H9 (cell line): ENCODE results near the gene ZNF444. TPM values are rescaled to one million over a fixed set of nuclear protein-coding genes. Genes with fewer than 3 reads are reported as not detected.

ENCODE experiments used
- DNase-seq: peaks from one replicate; pipeline ENCODE4 v3.0.0-alpha.2; 2017
- H2AFZ ChIP-seq: one replicate; pipeline ENCODE4 v1.6.1; 2013; ENCODE audit warnings: mild to moderate bottlenecking, low read length, control low read depth, moderate library complexity
- H2AK5ac ChIP-seq: 2 replicates; pipeline ENCODE4 v1.6.1; 2013; ENCODE audit warnings: low read length, control low read depth, mixed read lengths; ENCODE audit not compliant: insufficient read length
- H2BK120ac ChIP-seq: one replicate; pipeline ENCODE4 v1.6.1; 2013; ENCODE audit warnings: low read depth, mild to moderate bottlenecking, low read length, control low read depth, inconsistent platforms; ENCODE audit not compliant: poor library complexity, severe bottlenecking
- H2BK12ac ChIP-seq: 2 replicates; pipeline ENCODE4 v1.6.1; 2013; ENCODE audit warnings: low read length, control low read depth, mixed read lengths, low read depth; ENCODE audit not compliant: insufficient read length
- H2BK15ac ChIP-seq: 2 replicates; pipeline ENCODE4 v1.6.1; 2013; ENCODE audit warnings: low read depth, low read length, control low read depth
- H2BK20ac ChIP-seq: one replicate; pipeline ENCODE4 v1.6.1; 2013; ENCODE audit warnings: low read depth, mild to moderate bottlenecking, low read length, control low read depth, inconsistent platforms; ENCODE audit not compliant: poor library complexity, severe bottlenecking
- H2BK5ac ChIP-seq: 2 replicates; pipeline ENCODE4 v1.6.1; 2013; ENCODE audit warnings: low read length, control low read depth, mixed read lengths; ENCODE audit not compliant: insufficient read length
- H3K14ac ChIP-seq: 2 replicates; pipeline ENCODE4 v1.6.1; 2013; ENCODE audit warnings: low read length, control low read depth; ENCODE audit not compliant: insufficient read depth
- H3K18ac ChIP-seq: 2 replicates; pipeline ENCODE4 v1.6.1; 2013; ENCODE audit warnings: low read depth, mild to moderate bottlenecking, mixed read lengths, low read length, control low read depth; ENCODE audit not compliant: insufficient read length
- H3K23ac ChIP-seq: 2 replicates; pipeline ENCODE4 v1.6.1; 2013; ENCODE audit warnings: low read length, control low read depth, mixed read lengths, low read depth; ENCODE audit not compliant: insufficient read length
- H3K23me2 ChIP-seq: 2 replicates; pipeline ENCODE4 v1.6.1; 2013; ENCODE audit warnings: low read depth, mild to moderate bottlenecking, mixed read lengths, low read length, control low read depth; ENCODE audit not compliant: insufficient read length, poor library complexity, severe bottlenecking
- H3K27ac ChIP-seq: 2 replicates; pipeline ENCODE4 v1.5.1; 2013; ENCODE audit warnings: low read length, control low read depth, mixed read lengths, low read depth; ENCODE audit not compliant: insufficient read length
- H3K27me3 ChIP-seq: 2 replicates; pipeline ENCODE4 v1.6.1; 2013; ENCODE audit warnings: low read length, control low read depth, inconsistent platforms; ENCODE audit not compliant: insufficient read depth
- H3K4ac ChIP-seq: 2 replicates; pipeline ENCODE4 v1.6.1; 2013; ENCODE audit warnings: low read depth, mild to moderate bottlenecking, control low read depth, inconsistent platforms, low read length, moderate library complexity
- H3K4me1 ChIP-seq: 2 replicates; pipeline ENCODE4 v1.6.1; 2013; ENCODE audit warnings: low read length, control low read depth, inconsistent platforms; ENCODE audit not compliant: insufficient read depth
- H3K4me2 ChIP-seq: 2 replicates; pipeline ENCODE4 v1.6.1; 2013; ENCODE audit warnings: low read length, control low read depth, mixed read lengths; ENCODE audit not compliant: insufficient read length, insufficient read depth
- H3K56ac ChIP-seq: 2 replicates; pipeline ENCODE4 v1.6.1; 2013; ENCODE audit warnings: low read depth, mild to moderate bottlenecking, mixed read lengths, low read length, control low read depth; ENCODE audit not compliant: insufficient read length
- H3K79me1 ChIP-seq: 2 replicates; pipeline ENCODE4 v1.6.1; 2013; ENCODE audit warnings: low read depth, mild to moderate bottlenecking, moderate library complexity, low read length, control low read depth, inconsistent platforms; ENCODE audit not compliant: insufficient read depth, poor library complexity, severe bottlenecking
- H3K79me2 ChIP-seq: 2 replicates; pipeline ENCODE4 v1.6.1; 2013; ENCODE audit warnings: low read length, control low read depth, inconsistent platforms; ENCODE audit not compliant: insufficient read depth
- H3K9ac ChIP-seq: 2 replicates; pipeline ENCODE4 v1.6.1; 2013; ENCODE audit warnings: low read length, control low read depth, mixed read lengths; ENCODE audit not compliant: insufficient read length; ENCODE audit errors: extremely low read depth
- H3K9me3 ChIP-seq: one replicate; pipeline ENCODE4 v1.6.1; 2013; ENCODE audit warnings: low read depth, low read length, inconsistent platforms; ENCODE audit not compliant: control insufficient read depth
- H3T11ph ChIP-seq: one replicate; pipeline ENCODE4 v1.6.1; 2013; ENCODE audit warnings: mild to moderate bottlenecking, low read length, control low read depth, inconsistent platforms
- H4K20me1 ChIP-seq: one replicate; pipeline ENCODE4 v1.6.1; 2013; ENCODE audit not compliant: control insufficient read depth, insufficient read length, insufficient read depth
- H4K5ac ChIP-seq: 2 replicates; pipeline ENCODE4 v1.6.1; 2013; ENCODE audit warnings: low read depth, mild to moderate bottlenecking, mixed read lengths, low read length, control low read depth; ENCODE audit not compliant: insufficient read length
- H4K8ac ChIP-seq: replicated peaks from 2 replicates; pipeline ENCODE4 v1.6.1; 2013; ENCODE audit warnings: low read length, control low read depth, mixed read lengths, low read depth; ENCODE audit not compliant: insufficient read length
- H4K91ac ChIP-seq: 2 replicates; pipeline ENCODE4 v1.6.1; 2013; ENCODE audit warnings: low read depth, mild to moderate bottlenecking, moderate library complexity, mixed read lengths, low read length, control low read depth; ENCODE audit not compliant: insufficient read length
- H3K27ac Mint-ChIP-seq, 3 experiments: 2 replicates in 2 of 3; 3 replicates in 1 of 3; pipeline ENCODE4 v1.8.0; 2020 to 2021; ENCODE audit warnings: mixed read lengths in 3 of 3, mild to moderate bottlenecking in 1 of 3, moderate library complexity in 1 of 3
- H3K27me3 Mint-ChIP-seq: 2 replicates; pipeline ENCODE4 v1.8.0; 2021; ENCODE audit warnings: low read depth, mild to moderate bottlenecking, moderate library complexity, mixed read lengths
- H3K36me3 Mint-ChIP-seq, 3 experiments: 2 replicates in 2 of 3; 3 replicates in 1 of 3; pipeline ENCODE4 v1.8.0; 2020 to 2021; ENCODE audit warnings: low read depth in 3 of 3, mixed read lengths in 3 of 3; ENCODE audit not compliant: insufficient read depth in 1 of 3
- H3K4me1 Mint-ChIP-seq, 2 experiments: 2 replicates each; pipeline ENCODE4 v1.8.0; 2020; ENCODE audit warnings: mixed read lengths in 2 of 2
- H3K4me3 Mint-ChIP-seq, 2 experiments: 2 replicates in 1 of 2; 3 replicates in 1 of 2; pipeline ENCODE4 v1.8.0; 2020 to 2021; ENCODE audit warnings: mild to moderate bottlenecking in 2 of 2, mixed read lengths in 2 of 2, moderate library complexity in 1 of 2
- H3K9me3 Mint-ChIP-seq, 2 experiments: 2 replicates in 1 of 2; 3 replicates in 1 of 2; pipeline ENCODE4 v1.8.0; 2020; ENCODE audit warnings: mild to moderate bottlenecking in 2 of 2, mixed read lengths in 2 of 2, moderate library complexity in 1 of 2
- WGBS: extraction: QIAGEN DNeasy Blood & Tissue Kit; methylation state at CpG from one replicate; pipeline ENCODE4 v1.1.7; 2013; ENCODE audit warnings: missing lambda C conversion rate, low lambda C conversion rate, mixed read lengths; ENCODE audit not compliant: insufficient read length; ENCODE audit errors: extremely low coverage; 5-methylcytosine and 5-hydroxymethylcytosine counted together
- total RNA-seq: library from RNA; stranded (reverse); gene quantifications from 2 replicates; pipeline ENCODE4 v1.2.1, GENCODE V29; 2021
- TF ChIP-seq, protein P1 (sequence below): fragments of 200-600 bp; sonication (generic); conservative IDR thresholded peaks from 3 replicates; pipeline ENCODE4 v1.8.0; 2021; ENCODE audit warnings: antibody characterized with exemption, mild to moderate bottlenecking

Gene ZNF444
- total RNA-seq, 1 experiment from 2014 or later, result 49.7 TPM

DNA sequence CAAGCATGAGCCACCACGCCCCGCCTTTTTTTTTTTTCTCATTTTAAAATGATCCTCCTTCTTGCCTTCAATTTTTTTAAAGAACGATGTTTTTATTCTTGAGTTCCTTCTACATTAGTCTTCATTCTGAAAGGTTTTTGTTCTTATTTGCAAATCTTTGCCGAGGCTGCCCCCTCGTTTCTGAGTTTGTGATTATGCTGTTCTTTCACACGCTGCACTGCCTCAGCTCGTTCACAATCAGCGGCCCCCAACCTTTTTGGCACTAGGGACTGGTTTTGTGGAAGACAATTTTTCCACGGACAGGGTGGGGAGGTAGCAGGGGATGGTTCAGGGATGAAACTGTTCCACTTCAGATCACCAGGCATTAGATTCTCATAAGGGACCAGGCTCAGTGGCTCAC lies 46.6 kb upstream of the ZNF444 start:
- Histone ChIP-seq H3K9me3 (no peaks in the 10 kb centered on the region), H2BK20ac (no peak overlapping the region), H4K8ac (no peak overlapping the region), H4K5ac (no peak overlapping the region), H2BK5ac (no peak overlapping the region), H3K4me1 (no peaks in the 10 kb centered on the region), H3K27ac (no peak overlapping the region), H2BK15ac (no peak overlapping the region), H2BK12ac (no peak overlapping the region), H2AFZ (no peak overlapping the region), H3K56ac (no peak overlapping the region), H2AK5ac (no peak overlapping the region), H3K79me1 (peaks cover 10% of the 10 kb centered on the region), H3K27me3 (no peaks in the 10 kb centered on the region), H3K18ac (no peak overlapping the region), H3K4ac (no peak overlapping the region), H3K23ac (no peak overlapping the region), H3K14ac (no peak overlapping the region), H4K20me1 (no peaks in the 10 kb centered on the region), H4K91ac (no peak overlapping the region), H3K79me2 (no peaks in the 10 kb centered on the region; the same call in 1 of the 2 replicates), H3K23me2 (no peaks in the 10 kb centered on the region), H3K4me2 (no peak overlapping the region), H2BK120ac (no peak overlapping the region), H3T11ph (no peak overlapping the region), H3K9ac (no peak overlapping the region)
- no CpG with 5 or more reads among the region's 9 CpGs for WGBS
- Mint-ChIP-seq H3K36me3 (peaks cover 39 to 60% (median 58%) of the 10 kb centered on the region in 3 experiments), H3K27me3 (no peaks in the 10 kb centered on the region), H3K9me3 (peaks cover 8 to 12% of the 10 kb centered on the region in 2 experiments; a peak in 3 of 5 replicates), H3K4me3 (no peak overlapping the region), H3K4me1 (peaks cover 10 to 15% of the 10 kb centered on the region in 2 experiments; a peak in 3 of 4 replicates), H3K27ac (peak overlapping the region in 1 of 3 experiments; percentile 64; a peak in 1 of 7 replicates)
- TF ChIP-seq, protein P1, sequence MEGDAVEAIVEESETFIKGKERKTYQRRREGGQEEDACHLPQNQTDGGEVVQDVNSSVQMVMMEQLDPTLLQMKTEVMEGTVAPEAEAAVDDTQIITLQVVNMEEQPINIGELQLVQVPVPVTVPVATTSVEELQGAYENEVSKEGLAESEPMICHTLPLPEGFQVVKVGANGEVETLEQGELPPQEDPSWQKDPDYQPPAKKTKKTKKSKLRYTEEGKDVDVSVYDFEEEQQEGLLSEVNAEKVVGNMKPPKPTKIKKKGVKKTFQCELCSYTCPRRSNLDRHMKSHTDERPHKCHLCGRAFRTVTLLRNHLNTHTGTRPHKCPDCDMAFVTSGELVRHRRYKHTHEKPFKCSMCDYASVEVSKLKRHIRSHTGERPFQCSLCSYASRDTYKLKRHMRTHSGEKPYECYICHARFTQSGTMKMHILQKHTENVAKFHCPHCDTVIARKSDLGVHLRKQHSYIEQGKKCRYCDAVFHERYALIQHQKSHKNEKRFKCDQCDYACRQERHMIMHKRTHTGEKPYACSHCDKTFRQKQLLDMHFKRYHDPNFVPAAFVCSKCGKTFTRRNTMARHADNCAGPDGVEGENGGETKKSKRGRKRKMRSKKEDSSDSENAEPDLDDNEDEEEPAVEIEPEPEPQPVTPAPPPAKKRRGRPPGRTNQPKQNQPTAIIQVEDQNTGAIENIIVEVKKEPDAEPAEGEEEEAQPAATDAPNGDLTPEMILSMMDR, result no peak
- DNase-seq, result no peak
